Fibroblast of the aortic adventitia (primary cell): ENCODE measurements around the gene SLC2A1. TPM values are rescaled to one million over a fixed set of nuclear protein-coding genes. Genes with fewer than 3 reads are reported as not detected.

Experiments used
- DNase-seq: peaks from one replicate; pipeline ENCODE4 v3.0.0-alpha.2; 2010; ENCODE audit warnings: low read depth
- H3K4me3 ChIP-seq: 2 replicates; pipeline ENCODE4 v1.5.1; 2011; ENCODE audit warnings: low read depth, mild to moderate bottlenecking, control low read depth, low read length, moderate library complexity
- CTCF ChIP-seq: IDR thresholded peaks from 2 replicates; pipeline ENCODE4 v1.5.1; 2011; ENCODE audit warnings: mild to moderate bottlenecking, low read length, control low read depth, inconsistent platforms; ENCODE audit not compliant: insufficient read depth
- total RNA-seq: library from RNA; depleted of rRNA; stranded (reverse); fragments of >200 nt; gene quantifications from 2 replicates; pipeline ENCODE4 v1.2.3, GENCODE V29; 2012; ENCODE audit warnings: low replicate concordance

The SLC2A1 gene
- total RNA-seq, 1 donor, result 16.3 TPM

DNA sequence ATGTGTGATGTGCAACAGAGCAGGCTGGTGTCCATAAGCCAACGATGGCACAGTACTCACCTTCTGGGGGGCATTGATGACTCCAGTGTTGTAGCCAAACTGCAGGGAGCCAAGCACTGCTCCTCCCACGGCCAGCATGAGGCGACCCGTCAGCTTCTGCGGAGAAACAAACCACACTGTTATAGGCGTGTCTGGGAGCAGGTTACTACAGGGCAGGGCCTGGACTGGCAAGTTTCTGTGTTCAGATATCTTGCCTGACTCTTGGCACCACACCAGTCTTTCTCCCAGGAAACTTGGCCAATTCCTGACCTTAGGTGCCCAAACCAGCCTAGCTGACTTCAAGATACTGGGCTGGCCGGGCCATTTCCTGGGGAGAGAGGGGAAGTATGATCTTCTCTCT lies 15.5 kb downstream of the SLC2A1 start:
- no peak for DNase-seq
- TF ChIP-seq CTCF, result no peak
- H3K4me3 ChIP-seq, result no peak overlapping the region

DNA sequence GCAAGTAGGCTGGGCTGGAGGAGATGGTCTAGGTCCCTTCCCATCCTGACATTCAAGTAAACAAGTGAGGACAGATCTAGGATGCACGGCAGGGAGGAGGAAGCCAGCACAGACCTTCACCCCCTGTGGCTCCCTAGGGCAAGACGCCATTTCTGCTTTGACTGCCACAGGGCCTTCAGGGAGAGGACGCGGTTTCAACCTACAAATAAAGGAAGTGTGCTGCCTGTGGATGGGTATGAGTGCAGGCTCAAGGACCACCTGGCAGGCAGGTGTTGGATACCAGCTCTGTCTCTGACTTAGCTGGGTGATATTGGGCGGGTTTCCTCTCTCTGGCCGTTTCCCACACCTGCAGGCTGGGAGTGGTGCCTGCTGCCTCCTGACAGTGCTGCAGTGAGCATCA lies 16.2 kb downstream of the SLC2A1 start:
- no peak overlapping the region for H3K4me3 ChIP-seq
- TF ChIP-seq CTCF, result no peak
- no peak for DNase-seq

GRCh38 chr1:42941640-42942330 lies 16.9 kb downstream of the SLC2A1 start:
- DNase-seq, result peak; percentile 85
- no peak for TF ChIP-seq CTCF
- H3K4me3 ChIP-seq, result no peak overlapping the region

GRCh38 chr1:42940851-42941639 lies 17.6 kb downstream of the SLC2A1 start:
- TF ChIP-seq CTCF, result no peak
- no peak overlapping the region for H3K4me3 ChIP-seq
- peak; percentile 98 for DNase-seq

DNA sequence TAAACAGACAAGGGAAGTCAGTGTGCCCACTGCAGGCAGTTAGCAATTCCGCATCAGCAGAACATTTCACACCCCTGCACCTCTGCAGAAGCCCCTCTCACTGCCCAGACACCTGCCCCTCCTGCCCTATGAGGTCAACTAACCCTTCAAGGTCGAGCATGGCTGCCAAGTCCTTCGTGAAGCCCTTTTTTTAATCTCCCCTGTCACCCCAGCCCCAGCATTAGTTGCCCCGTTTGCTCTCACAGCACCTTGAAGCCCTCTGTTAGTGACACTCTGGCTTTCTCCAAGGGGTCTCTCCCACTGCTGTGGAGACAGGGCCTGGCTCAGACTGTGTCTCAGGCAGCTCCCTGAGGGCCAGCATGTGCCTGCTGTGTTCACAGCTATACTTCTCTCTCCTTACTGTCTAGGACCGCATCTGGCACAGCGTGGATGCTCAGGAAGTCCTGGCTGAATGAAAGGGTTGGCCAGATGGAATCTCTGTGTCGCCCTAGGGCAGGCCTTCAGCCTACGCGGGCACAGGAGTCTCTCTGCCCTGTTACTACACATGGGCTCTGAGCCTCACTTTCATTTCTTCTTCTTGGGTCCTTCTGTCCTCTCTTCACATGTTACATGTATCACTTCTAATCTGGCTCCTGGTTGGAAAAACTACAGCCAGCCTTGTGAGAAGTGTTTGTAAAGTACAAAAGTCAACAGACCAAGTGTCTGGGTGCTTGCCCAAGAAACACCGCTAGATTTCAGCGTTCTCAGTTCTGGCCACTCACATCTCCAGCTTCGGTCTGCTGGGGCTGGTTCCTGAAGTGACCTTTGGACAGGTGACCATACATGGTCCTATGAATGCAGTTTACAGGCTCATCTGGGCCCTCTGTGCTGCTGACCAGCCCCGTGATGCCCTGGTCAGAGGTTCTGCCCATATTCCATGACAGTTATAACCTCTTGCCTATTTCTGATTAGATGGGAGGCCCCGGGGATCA lies 19.7 kb downstream of the SLC2A1 start:
- H3K4me3 ChIP-seq, result no peak overlapping the region
- DNase-seq, result no peak
- TF ChIP-seq CTCF, result no peak

DNA sequence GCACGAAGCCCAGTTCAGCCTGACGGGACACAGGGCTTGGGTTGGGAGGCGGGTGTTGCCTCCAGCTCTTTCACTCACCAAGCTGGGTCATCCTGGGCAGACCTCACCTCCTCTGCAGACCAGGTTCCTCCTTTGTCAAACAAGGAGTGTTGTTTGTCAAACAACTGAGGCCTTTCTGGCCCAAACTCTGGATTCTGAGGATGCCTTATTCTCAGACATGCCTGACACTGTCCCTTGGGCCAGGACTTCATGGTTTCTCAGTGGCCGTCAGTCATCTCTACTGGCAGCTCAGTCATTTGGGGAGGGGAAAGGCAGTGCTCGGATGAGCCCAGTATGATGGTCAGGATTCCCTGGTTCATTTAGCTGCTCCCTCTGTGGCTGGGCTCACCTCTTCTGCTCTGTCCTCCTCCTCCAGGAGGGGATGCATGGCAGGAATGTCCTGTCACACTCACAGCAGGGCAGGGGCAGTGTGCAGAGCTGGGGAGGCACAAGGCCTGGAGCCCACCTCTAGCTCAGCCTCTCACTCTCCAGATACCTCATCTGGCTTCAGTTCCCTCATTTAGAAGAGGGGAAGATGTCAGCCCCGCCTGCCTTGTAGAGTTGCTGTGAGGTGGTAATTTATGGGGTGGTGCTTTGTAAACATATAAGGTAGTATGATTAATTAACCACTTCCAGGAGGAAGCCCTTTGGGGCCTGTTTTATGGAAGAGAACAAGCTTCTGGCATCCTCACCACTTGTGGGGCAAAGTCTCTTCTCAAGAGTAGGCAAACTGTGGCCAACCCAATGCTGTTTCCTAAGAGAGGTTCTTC lies 20.6 kb downstream of the SLC2A1 start:
- no peak for DNase-seq
- no peak overlapping the region for H3K4me3 ChIP-seq
- TF ChIP-seq CTCF, result no peak
